Measurements from ENCODE around the gene PCDHA1. TPM values are rescaled to one million over a fixed set of nuclear protein-coding genes. Genes with fewer than 3 reads are reported as not detected.

Gene PCDHA1
- total RNA-seq, 1 experiment from 2014 or later, result not detected

DNA sequence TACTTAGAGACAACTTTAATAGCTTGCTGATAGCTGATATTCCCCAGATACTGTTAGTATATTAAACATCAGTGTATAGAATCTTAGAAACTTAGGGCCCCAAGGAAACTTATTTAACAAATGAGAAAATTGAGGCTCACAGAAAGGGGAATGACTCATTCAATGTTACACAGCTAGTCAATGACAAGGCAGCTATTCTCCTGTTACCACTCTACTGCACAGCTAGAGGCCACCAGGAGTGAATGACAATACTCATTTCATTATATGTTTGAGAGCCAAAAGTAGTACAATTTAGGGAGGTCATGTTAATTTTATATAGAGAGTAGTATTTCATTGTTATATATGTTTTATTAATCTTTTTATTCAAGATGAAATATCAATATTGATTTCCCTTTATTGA lies 232.0 kb downstream of the PCDHA1 start:
- no peak overlapping the region for H3K27ac Mint-ChIP-seq (ENCODE audit: unreplicated experiment)
- POLR2A ChIA-PET, result no interaction called here
- H3K4me3 ChIP-seq (ENCODE audit: low read depth, low read length), result no peak overlapping the region
- no peaks in the 10 kb centered on the region for H3K36me3 Mint-ChIP-seq (ENCODE audit: insufficient read depth, unreplicated experiment)
- CTCF ChIA-PET, result no interaction called here
- no peaks in the 10 kb centered on the region for H3K4me1 Mint-ChIP-seq (ENCODE audit: low read depth, unreplicated experiment)
- H3K36me3 ChIP-seq (ENCODE audit: control insufficient read depth, insufficient read depth, low read length), result no peaks in the 10 kb centered on the region
- H3K4me3 Mint-ChIP-seq (ENCODE audit: unreplicated experiment), result no peak overlapping the region
- TF ChIP-seq, protein P1, sequence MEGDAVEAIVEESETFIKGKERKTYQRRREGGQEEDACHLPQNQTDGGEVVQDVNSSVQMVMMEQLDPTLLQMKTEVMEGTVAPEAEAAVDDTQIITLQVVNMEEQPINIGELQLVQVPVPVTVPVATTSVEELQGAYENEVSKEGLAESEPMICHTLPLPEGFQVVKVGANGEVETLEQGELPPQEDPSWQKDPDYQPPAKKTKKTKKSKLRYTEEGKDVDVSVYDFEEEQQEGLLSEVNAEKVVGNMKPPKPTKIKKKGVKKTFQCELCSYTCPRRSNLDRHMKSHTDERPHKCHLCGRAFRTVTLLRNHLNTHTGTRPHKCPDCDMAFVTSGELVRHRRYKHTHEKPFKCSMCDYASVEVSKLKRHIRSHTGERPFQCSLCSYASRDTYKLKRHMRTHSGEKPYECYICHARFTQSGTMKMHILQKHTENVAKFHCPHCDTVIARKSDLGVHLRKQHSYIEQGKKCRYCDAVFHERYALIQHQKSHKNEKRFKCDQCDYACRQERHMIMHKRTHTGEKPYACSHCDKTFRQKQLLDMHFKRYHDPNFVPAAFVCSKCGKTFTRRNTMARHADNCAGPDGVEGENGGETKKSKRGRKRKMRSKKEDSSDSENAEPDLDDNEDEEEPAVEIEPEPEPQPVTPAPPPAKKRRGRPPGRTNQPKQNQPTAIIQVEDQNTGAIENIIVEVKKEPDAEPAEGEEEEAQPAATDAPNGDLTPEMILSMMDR (IDR thresholded peaks at IDR 0.05; ENCODE audit: insufficient read depth in 1 of 2, low read depth in 1 of 2, low read length in 1 of 2, severe bottlenecking in 1 of 2, unreplicated experiment in 1 of 2), result no peak
- no peaks in the 10 kb centered on the region for H3K27me3 Mint-ChIP-seq (ENCODE audit: insufficient read depth, unreplicated experiment)
- no peak for DNase-seq
- H3K9me3 ChIP-seq, result no peaks in the 10 kb centered on the region
- intact Hi-C loops (cut with micrococcal nuclease; ENCODE audit: unreplicated experiment), result no loop called here
- H3K27me3 ChIP-seq (replicated peaks; ENCODE audit: control insufficient read depth, insufficient read depth, low read length), result no peaks in the 10 kb centered on the region
- H3K4me1 ChIP-seq, result no peaks in the 10 kb centered on the region
- no peaks in the 10 kb centered on the region for H3K9me3 Mint-ChIP-seq (ENCODE audit: unreplicated experiment)
- BruUV-seq (replicated peaks), result no TSS peak

DNA sequence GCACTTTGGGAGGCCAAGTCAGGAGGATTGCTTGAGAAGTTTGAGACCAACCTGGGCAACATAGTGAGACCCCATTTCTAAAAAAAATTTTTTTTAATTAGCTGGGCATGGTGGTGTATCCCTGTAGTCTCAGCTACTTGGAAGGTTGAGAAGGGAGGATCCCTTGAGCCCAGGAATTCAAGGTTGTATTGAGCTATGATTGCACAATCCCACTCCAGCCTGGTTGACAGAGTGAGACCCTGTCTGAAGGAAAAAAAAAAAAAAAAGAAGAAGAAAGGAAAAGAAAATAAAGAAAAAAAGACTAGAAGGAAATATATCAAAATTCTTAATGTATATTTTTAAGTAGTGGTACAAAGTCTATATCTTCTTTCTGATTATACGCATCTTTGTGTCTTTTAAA lies 236.4 kb downstream of the PCDHA1 start:
- no peak overlapping the region for H3K4me3 Mint-ChIP-seq (ENCODE audit: unreplicated experiment)
- H3K4me1 Mint-ChIP-seq (ENCODE audit: low read depth, unreplicated experiment), result no peaks in the 10 kb centered on the region
- no peak for DNase-seq
- intact Hi-C loops (cut with micrococcal nuclease; ENCODE audit: unreplicated experiment), result no loop called here
- BruUV-seq (replicated peaks), result no TSS peak
- H3K27me3 Mint-ChIP-seq (ENCODE audit: insufficient read depth, unreplicated experiment), result no peaks in the 10 kb centered on the region
- Histone ChIP-seq H3K36me3 (ENCODE audit: control insufficient read depth, insufficient read depth, low read length) (no peaks in the 10 kb centered on the region), H3K4me3 (ENCODE audit: low read depth, low read length) (no peak overlapping the region), H3K9me3 (no peaks in the 10 kb centered on the region), H3K4me1 (no peaks in the 10 kb centered on the region), H3K27me3 (replicated peaks; ENCODE audit: control insufficient read depth, insufficient read depth, low read length) (no peaks in the 10 kb centered on the region)
- CTCF ChIA-PET, result no interaction called here
- H3K9me3 Mint-ChIP-seq (ENCODE audit: unreplicated experiment), result peaks cover 9% of the 10 kb centered on the region
- POLR2A ChIA-PET, result no interaction called here
- H3K36me3 Mint-ChIP-seq (ENCODE audit: insufficient read depth, unreplicated experiment), result no peaks in the 10 kb centered on the region
- TF ChIP-seq, protein P1 (IDR thresholded peaks at IDR 0.05; ENCODE audit: insufficient read depth in 1 of 2, low read depth in 1 of 2, low read length in 1 of 2, severe bottlenecking in 1 of 2, unreplicated experiment in 1 of 2), result no peak
- H3K27ac Mint-ChIP-seq (ENCODE audit: unreplicated experiment), result no peak overlapping the region

DNA sequence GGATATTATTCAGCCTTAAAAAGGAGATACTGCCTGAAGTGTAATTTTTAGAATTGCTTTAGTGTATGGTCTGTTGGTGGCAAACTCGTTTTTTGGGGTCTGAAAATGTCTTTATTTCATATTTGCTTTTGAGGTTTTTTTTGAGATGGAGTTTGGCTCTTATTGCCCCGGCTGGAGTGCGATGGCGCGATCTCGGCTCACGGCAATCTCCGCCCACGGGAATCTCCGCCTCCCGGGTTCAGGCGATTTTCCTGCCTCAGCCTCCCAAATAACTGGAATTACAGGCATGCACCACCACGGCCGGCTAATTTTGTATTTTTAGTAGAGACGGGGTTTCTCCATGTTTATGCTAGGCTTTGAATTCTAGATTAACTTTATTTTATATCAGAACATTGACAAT lies 245.1 kb downstream of the PCDHA1 start:
- Mint-ChIP-seq H3K36me3 (ENCODE audit: insufficient read depth, unreplicated experiment) (no peaks in the 10 kb centered on the region), H3K27me3 (ENCODE audit: insufficient read depth, unreplicated experiment) (no peaks in the 10 kb centered on the region), H3K4me3 (ENCODE audit: unreplicated experiment) (no peak overlapping the region), H3K9me3 (ENCODE audit: unreplicated experiment) (no peaks in the 10 kb centered on the region), H3K27ac (ENCODE audit: unreplicated experiment) (no peak overlapping the region), H3K4me1 (ENCODE audit: low read depth, unreplicated experiment) (no peaks in the 10 kb centered on the region)
- Histone ChIP-seq H3K4me3 (ENCODE audit: low read depth, low read length) (no peak overlapping the region), H3K4me1 (no peaks in the 10 kb centered on the region), H3K27me3 (replicated peaks; ENCODE audit: control insufficient read depth, insufficient read depth, low read length) (no peaks in the 10 kb centered on the region), H3K36me3 (ENCODE audit: control insufficient read depth, insufficient read depth, low read length) (no peaks in the 10 kb centered on the region), H3K9me3 (no peaks in the 10 kb centered on the region)
- ChIA-PET POLR2A (no interaction called here), CTCF (no interaction called here)
- DNase-seq, result no peak
- TF ChIP-seq, protein P1 (IDR thresholded peaks at IDR 0.05; ENCODE audit: insufficient read depth in 1 of 2, low read depth in 1 of 2, low read length in 1 of 2, severe bottlenecking in 1 of 2, unreplicated experiment in 1 of 2), result no peak
- no TSS peak for BruUV-seq (replicated peaks)
- intact Hi-C loops (cut with micrococcal nuclease; ENCODE audit: unreplicated experiment), result no loop called here

Measured in Caco-2 (cell line).